ENCODE measurements around the gene PDE11A.

DNA sequence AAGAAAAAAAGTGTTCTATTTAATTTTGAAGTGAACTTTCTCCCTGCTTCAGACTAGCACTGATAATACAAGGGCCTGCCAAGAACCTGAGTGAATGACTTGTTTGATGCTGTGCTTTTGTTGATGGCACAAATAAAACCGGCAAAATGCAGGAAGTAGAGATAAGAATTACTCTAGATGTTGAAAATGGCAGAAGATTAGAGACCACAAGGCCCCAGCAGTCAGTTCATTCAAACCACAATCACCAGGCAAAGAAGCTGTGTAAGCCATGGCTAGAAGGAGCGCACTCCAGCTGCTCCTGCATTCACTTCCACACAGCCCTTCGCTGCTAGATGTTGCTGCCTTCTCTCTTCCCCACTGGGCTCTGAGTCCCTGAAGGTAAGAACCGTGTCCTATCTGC, 383.0 kb downstream of the PDE11A start:
- TF ChIP-seq, protein P1, sequence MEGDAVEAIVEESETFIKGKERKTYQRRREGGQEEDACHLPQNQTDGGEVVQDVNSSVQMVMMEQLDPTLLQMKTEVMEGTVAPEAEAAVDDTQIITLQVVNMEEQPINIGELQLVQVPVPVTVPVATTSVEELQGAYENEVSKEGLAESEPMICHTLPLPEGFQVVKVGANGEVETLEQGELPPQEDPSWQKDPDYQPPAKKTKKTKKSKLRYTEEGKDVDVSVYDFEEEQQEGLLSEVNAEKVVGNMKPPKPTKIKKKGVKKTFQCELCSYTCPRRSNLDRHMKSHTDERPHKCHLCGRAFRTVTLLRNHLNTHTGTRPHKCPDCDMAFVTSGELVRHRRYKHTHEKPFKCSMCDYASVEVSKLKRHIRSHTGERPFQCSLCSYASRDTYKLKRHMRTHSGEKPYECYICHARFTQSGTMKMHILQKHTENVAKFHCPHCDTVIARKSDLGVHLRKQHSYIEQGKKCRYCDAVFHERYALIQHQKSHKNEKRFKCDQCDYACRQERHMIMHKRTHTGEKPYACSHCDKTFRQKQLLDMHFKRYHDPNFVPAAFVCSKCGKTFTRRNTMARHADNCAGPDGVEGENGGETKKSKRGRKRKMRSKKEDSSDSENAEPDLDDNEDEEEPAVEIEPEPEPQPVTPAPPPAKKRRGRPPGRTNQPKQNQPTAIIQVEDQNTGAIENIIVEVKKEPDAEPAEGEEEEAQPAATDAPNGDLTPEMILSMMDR (IDR thresholded peaks at IDR 0.05): no peak
- TF ChIP-seq POLR2A (IDR thresholded peaks at IDR 0.05): no peak

All from uterus (tissue), 2 donors.